Testis (tissue), 2 donors: ENCODE data around the gene OSCP1.

Source experiments
- CTCF ChIP-seq, 3 experiments: fragments of 450-650 bp in 2 of 3; fragments of 200-600 bp in 1 of 3; sonication (generic) in 1 of 3; IDR thresholded peaks; one replicate each; pipeline ENCODE4 v1.5.1; 2016 to 2019; ENCODE audit warnings: antibody characterized with exemption in 3 of 3, mild to moderate bottlenecking in 2 of 3, moderate library complexity in 1 of 3
- POLR2A ChIP-seq: fragments of 450-650 bp; IDR thresholded peaks from one replicate; pipeline ENCODE4 v1.6.1; 2017; ENCODE audit warnings: antibody characterized with exemption, mild to moderate bottlenecking, moderate library complexity

- TF ChIP-seq POLR2A (no peak), CTCF (IDR thresholded peaks at IDR 0.05) (no peak)
Measured at GRCh38 chr1:36389261-36389660, 61.0 kb downstream of the OSCP1 start.
